NCI-H1417 (cell line): Measurements from ENCODE around the gene CNN2.

Source experiments
- DNase-seq, 3 experiments: peaks; one replicate each; lab custom pipeline; 2025; lab: John Stamatoyannopoulos, UW

Gene CNN2

GRCh38 chr19:1049106-1049505, 22.7 kb downstream of the CNN2 start:
- no peak for DNase-seq

GRCh38 chr19:1049800-1050199, 23.4 kb downstream of the CNN2 start:
- no peak for DNase-seq

- DNase-seq = no peak
Measured at GRCh38 chr19:1050989-1051788, 24.8 kb downstream of the CNN2 start.

- DNase-seq = no peak
Measured at GRCh38 chr19:1051791-1052190, 25.4 kb downstream of the CNN2 start.

GRCh38 chr19:1052349-1052975, 26.1 kb downstream of the CNN2 start:
- DNase-seq = no peak

- DNase-seq = no peak
Measured at GRCh38 chr19:1053176-1054101, 27.0 kb downstream of the CNN2 start.

GRCh38 chr19:1054102-1055027, 28.0 kb downstream of the CNN2 start:
- no peak for DNase-seq

- no peak for DNase-seq
Measured at GRCh38 chr19:1055028-1055425, 28.6 kb downstream of the CNN2 start.

- DNase-seq = no peak
Measured at GRCh38 chr19:1055886-1056620, 29.6 kb downstream of the CNN2 start.

- peak; percentile 62 to 82 (median 80) for DNase-seq
Measured at GRCh38 chr19:1057176-1057855, 30.9 kb downstream of the CNN2 start.

- no peak for DNase-seq
Measured at GRCh38 chr19:1058112-1058511, 31.7 kb downstream of the CNN2 start.

- DNase-seq = no peak
Measured at GRCh38 chr19:1060689-1061088, 34.3 kb downstream of the CNN2 start.

- no peak for DNase-seq
Measured at GRCh38 chr19:1061987-1062386, 35.6 kb downstream of the CNN2 start.

GRCh38 chr19:1062387-1063029, 36.1 kb downstream of the CNN2 start:
- no peak for DNase-seq

GRCh38 chr19:1063030-1063908, 36.9 kb downstream of the CNN2 start:
- no peak for DNase-seq

- DNase-seq = no peak
Measured at GRCh38 chr19:1063909-1064660, 37.7 kb downstream of the CNN2 start.

- DNase-seq = peak; percentile 44 to 49 (median 46)
Measured at GRCh38 chr19:1064661-1065605, 38.5 kb downstream of the CNN2 start.
